ENCODE results near the gene PLD6. TPM values are rescaled to one million over a fixed set of nuclear protein-coding genes. Genes with fewer than 3 reads are reported as not detected.

PLD6 gene
- total and polyA plus RNA-seq, 8 donors, result 3.4 to 5.9 (median 4.6) TPM

GRCh38 chr17:17204635-17205231, 1.4 kb downstream of the PLD6 start:
- H3K4me3 ChIP-seq, result peak overlapping the region; percentile 34 to 58

DNA sequence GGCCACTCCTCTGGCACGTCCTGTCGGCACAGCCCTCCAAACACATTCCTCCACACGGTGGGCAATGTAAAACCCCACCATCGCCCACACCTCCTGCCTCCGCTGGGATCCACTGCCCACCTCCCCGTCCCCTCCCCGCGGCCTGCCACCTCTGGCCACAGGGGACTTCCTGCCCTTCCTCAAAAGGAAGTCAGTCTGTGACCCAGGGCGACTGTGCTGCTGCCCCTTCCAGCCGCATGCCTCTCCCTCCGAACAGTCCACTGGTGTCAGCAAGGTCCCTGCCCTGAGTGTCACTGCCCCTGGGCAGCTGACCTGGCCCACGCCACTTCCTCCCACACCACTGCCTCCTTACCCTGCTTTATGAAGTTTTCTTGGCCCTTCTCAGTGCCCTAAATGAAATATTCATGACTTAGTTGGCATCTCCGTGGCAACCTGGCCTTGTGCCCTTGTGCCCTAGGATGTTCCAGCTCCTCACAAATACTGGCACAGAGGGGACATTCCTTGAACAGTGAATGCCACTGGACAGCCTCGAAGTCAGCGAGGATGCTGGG, 2.0 kb downstream of the PLD6 start:
- no peak for ATAC-seq
- Histone ChIP-seq H3K4me1 (peaks cover 14 to 38% of the 10 kb centered on the region in 2 donors), H3K27me3 (no peaks in the 10 kb centered on the region), H3K4me3 (no peak overlapping the region), H3K27ac (no peak overlapping the region), H3K36me3 (peaks cover 0 to 13% of the 10 kb centered on the region in 2 donors), H3K9me3 (no peaks in the 10 kb centered on the region)
- no peak for TF ChIP-seq CTCF (IDR thresholded peaks at IDR 0.05)
- peak in 1 of 4 donors; percentile 73 for DNase-seq
- intact Hi-C loops (cut with DNase I), result no loop called here

More at GRCh38 chr17:17204635-17205231, 1.4 kb downstream of the PLD6 start:
- ATAC-seq (no peak), DNase-seq (peak in 1 of 4 donors; percentile 67)
- H3K27me3 ChIP-seq, result no peaks in the 10 kb centered on the region
- TF ChIP-seq CTCF (IDR thresholded peaks at IDR 0.05), result no peak
- no peak overlapping the region for H3K27ac ChIP-seq
- H3K9me3 ChIP-seq, result no peaks in the 10 kb centered on the region
- intact Hi-C loops (cut with DNase I), result no loop called here
- peaks cover 0 to 13% of the 10 kb centered on the region in 2 donors for H3K36me3 ChIP-seq
- H3K4me1 ChIP-seq, result peaks cover 14 to 38% of the 10 kb centered on the region in 2 donors

DNA sequence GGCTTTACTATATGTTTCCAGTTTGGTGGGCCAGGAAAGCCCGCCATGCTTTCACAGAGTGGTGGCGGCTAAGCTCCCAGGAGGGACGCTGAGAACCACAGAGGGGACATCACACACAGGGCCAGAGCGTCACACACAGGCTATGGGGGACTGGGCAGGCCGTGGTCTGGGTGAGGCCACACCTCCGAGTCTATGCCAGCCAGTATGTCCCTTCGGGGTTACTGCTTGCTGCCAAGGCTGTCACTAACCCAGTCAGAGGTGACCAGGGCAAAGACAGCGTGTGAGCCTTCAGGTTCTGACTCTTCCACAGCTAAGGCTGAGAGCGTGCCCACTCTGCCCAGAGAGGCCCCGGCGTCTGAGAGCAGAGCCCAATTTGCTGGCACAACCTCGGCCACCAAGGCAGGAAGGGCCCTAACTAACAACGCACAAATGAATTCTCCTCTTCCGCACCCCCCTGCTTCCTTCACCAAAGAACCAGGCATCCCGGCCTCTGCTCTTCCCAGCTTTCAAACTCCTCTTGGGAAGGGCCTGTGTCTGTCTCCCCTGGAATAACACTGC, 2.9 kb downstream of the PLD6 start:
- Histone ChIP-seq H3K9me3 (no peaks in the 10 kb centered on the region), H3K27me3 (no peaks in the 10 kb centered on the region), H3K4me1 (peaks cover 14 to 38% of the 10 kb centered on the region in 2 donors), H3K4me3 (no peak overlapping the region), H3K36me3 (peaks cover 0 to 13% of the 10 kb centered on the region in 2 donors), H3K27ac (no peak overlapping the region)
- intact Hi-C loops (cut with DNase I), result no loop called here
- ATAC-seq (no peak), DNase-seq (peak in 1 of 4 donors; percentile 56)
- no peak for TF ChIP-seq CTCF (IDR thresholded peaks at IDR 0.05)

GRCh38 chr17:17201907-17202306, 4.2 kb downstream of the PLD6 start:
- TF ChIP-seq CTCF (IDR thresholded peaks at IDR 0.05), result no peak
- intact Hi-C loops (cut with DNase I), result no loop called here
- DNase-seq (no peak), ATAC-seq (no peak)
- Histone ChIP-seq H3K36me3 (peaks cover 0 to 13% of the 10 kb centered on the region in 2 donors), H3K27ac (no peak overlapping the region), H3K9me3 (no peaks in the 10 kb centered on the region), H3K4me3 (no peak overlapping the region), H3K27me3 (no peaks in the 10 kb centered on the region), H3K4me1 (peaks cover 14 to 38% of the 10 kb centered on the region in 2 donors)

DNA sequence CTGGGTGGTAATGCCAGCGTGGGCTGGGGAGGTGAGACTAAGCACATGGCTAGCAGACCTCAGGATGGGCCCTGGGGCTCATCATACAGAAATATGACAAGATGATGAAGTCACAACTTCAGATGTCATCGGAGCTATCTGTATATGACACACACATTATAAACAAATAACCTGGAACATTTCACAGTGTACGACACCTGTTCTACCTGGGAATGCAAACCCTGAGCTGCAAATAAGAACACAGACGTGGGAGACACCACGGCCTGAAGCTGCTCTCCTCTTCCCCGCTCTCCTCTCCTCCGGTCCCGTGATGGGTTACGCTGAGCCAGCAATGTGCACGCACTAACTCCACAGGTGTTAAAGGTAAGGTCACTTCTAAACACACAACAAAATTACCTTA, 4.9 kb downstream of the PLD6 start:
- no peak for TF ChIP-seq CTCF (IDR thresholded peaks at IDR 0.05)
- ATAC-seq (no peak), DNase-seq (peak in 1 of 4 donors; percentile 32)
- Histone ChIP-seq H3K27ac (no peak overlapping the region), H3K4me3 (no peak overlapping the region), H3K4me1 (peaks cover 14 to 34% of the 10 kb centered on the region in 2 donors), H3K36me3 (peaks cover 0 to 13% of the 10 kb centered on the region in 2 donors), H3K9me3 (no peaks in the 10 kb centered on the region), H3K27me3 (no peaks in the 10 kb centered on the region)
- intact Hi-C loops (cut with DNase I), result no loop called here
